GM13976 (cell line): Measurements from ENCODE around the gene BFSP2.

ENCODE experiments used
- DNase-seq: peaks from one replicate; pipeline ENCODE4 v3.0.0; 2012; ENCODE audit warnings: low spot score
- in situ Hi-C: fragments of 300-500 bp; cut with MboI; formaldehyde crosslinking; loops from one replicate; pipeline ENCODE4 v1.12.0; 2022; ENCODE audit warnings: low sequenced_read_pairs, mixed read lengths, inconsistent platforms; ENCODE audit not compliant: unreplicated experiment
- TF ChIP-seq, protein P1 (sequence below): IDR thresholded peaks from 2 replicates; pipeline ENCODE4 v1.5.1; 2012; ENCODE audit warnings: borderline replicate concordance, mild to moderate bottlenecking; ENCODE audit not compliant: insufficient read depth; ENCODE audit errors: extremely low read depth, missing control alignments, control extremely low read depth

BFSP2 gene

DNA sequence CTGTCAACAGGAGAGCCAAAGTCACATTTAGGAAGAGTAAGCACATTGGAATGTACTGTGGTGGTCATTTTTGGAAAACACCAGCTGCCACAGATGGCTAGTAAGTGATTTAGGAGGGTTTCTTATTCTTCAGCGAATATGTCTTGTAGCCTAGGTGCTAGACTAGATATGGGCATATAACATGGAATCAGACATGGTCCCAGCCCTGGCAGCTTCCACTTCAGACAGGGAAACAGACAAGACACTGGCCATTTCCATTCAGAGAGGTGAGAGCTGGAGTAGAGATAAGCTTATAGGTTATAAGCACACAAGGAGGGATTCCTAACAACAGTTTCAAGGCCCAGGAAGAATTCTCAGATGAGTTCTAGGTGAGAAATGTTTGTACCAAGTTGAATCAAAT lies 28.2 kb upstream of the BFSP2 start:
- DNase-seq = no peak
- in situ Hi-C loops = no loop called here
- TF ChIP-seq, protein P1, sequence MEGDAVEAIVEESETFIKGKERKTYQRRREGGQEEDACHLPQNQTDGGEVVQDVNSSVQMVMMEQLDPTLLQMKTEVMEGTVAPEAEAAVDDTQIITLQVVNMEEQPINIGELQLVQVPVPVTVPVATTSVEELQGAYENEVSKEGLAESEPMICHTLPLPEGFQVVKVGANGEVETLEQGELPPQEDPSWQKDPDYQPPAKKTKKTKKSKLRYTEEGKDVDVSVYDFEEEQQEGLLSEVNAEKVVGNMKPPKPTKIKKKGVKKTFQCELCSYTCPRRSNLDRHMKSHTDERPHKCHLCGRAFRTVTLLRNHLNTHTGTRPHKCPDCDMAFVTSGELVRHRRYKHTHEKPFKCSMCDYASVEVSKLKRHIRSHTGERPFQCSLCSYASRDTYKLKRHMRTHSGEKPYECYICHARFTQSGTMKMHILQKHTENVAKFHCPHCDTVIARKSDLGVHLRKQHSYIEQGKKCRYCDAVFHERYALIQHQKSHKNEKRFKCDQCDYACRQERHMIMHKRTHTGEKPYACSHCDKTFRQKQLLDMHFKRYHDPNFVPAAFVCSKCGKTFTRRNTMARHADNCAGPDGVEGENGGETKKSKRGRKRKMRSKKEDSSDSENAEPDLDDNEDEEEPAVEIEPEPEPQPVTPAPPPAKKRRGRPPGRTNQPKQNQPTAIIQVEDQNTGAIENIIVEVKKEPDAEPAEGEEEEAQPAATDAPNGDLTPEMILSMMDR = no peak

GRCh38 chr3:133374708-133375402 lies 25.0 kb upstream of the BFSP2 start:
- in situ Hi-C loops = loop anchor here (25.0 kb wide), 1 partner anchor 338 kb away; the partner anchor contains the start of gene TMEM108
- no peak for DNase-seq
- TF ChIP-seq, protein P1 = no peak

- DNase-seq = no peak
- in situ Hi-C loops = loop anchor here (25.0 kb wide), 1 partner anchor 338 kb away; the partner anchor contains the start of gene TMEM108
- TF ChIP-seq, protein P1 = no peak
Observed at GRCh38 chr3:133375403-133375745, 24.5 kb upstream of the BFSP2 start.

- no peak for DNase-seq
- TF ChIP-seq, protein P1 = no peak
- in situ Hi-C loops = loop anchor here (25.0 kb wide), 1 partner anchor 340 kb away; the partner anchor contains the start of gene TMEM108
Observed at GRCh38 chr3:133376810-133377209, 23.0 kb upstream of the BFSP2 start.

GRCh38 chr3:133377396-133377795 lies 22.5 kb upstream of the BFSP2 start:
- TF ChIP-seq, protein P1 = peak; percentile 20
- no peak for DNase-seq
- in situ Hi-C loops = loop anchor here (25.0 kb wide), 1 partner anchor 340 kb away; the partner anchor contains the start of gene TMEM108

GRCh38 chr3:133379926-133380325 lies 19.9 kb upstream of the BFSP2 start:
- in situ Hi-C loops = loop anchor here (10.0 to 25.0 kb wide), 2 partner anchors 343 to 645 kb away; partner anchors contain the start of gene TMEM108
- TF ChIP-seq, protein P1 = no peak
- DNase-seq = no peak
